ENCODE measurements around the gene ELMOD2.

The ELMOD2 gene

DNA sequence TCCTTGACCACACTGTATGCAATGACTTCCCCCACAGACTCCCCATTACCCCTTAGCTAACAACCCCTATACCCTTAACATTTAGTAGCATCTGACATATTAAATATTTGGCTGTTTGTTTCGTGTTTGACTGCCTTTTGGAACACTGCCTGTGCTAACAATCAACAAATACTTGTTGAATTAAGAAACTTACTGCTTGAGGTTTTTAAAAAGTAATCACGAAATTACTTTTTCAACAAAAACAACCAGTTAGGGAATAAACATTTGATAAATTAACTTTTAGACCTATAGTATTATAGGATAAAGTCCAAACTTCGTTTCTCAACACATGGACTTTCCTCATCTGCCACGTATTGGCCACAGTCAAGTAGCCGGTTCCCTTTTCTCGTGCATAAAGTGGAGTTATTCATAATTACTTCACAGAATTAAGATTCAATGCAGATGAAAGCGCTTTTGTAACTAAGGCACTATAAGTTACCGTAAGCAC is 555 bp upstream of the ELMOD2 start (continued):
- TF ChIP-seq, protein P1, sequence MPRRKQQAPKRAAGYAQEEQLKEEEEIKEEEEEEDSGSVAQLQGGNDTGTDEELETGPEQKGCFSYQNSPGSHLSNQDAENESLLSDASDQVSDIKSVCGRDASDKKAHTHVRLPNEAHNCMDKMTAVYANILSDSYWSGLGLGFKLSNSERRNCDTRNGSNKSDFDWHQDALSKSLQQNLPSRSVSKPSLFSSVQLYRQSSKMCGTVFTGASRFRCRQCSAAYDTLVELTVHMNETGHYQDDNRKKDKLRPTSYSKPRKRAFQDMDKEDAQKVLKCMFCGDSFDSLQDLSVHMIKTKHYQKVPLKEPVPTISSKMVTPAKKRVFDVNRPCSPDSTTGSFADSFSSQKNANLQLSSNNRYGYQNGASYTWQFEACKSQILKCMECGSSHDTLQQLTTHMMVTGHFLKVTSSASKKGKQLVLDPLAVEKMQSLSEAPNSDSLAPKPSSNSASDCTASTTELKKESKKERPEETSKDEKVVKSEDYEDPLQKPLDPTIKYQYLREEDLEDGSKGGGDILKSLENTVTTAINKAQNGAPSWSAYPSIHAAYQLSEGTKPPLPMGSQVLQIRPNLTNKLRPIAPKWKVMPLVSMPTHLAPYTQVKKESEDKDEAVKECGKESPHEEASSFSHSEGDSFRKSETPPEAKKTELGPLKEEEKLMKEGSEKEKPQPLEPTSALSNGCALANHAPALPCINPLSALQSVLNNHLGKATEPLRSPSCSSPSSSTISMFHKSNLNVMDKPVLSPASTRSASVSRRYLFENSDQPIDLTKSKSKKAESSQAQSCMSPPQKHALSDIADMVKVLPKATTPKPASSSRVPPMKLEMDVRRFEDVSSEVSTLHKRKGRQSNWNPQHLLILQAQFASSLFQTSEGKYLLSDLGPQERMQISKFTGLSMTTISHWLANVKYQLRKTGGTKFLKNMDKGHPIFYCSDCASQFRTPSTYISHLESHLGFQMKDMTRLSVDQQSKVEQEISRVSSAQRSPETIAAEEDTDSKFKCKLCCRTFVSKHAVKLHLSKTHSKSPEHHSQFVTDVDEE (CRISPR knock-in tag; IDR thresholded peaks at IDR 0.05), result no peak
- TF ChIP-seq ZNF565 (CRISPR knock-in tag; conservative IDR thresholded peaks at IDR 0.05; ENCODE audit: low read depth), result no peak

DNA sequence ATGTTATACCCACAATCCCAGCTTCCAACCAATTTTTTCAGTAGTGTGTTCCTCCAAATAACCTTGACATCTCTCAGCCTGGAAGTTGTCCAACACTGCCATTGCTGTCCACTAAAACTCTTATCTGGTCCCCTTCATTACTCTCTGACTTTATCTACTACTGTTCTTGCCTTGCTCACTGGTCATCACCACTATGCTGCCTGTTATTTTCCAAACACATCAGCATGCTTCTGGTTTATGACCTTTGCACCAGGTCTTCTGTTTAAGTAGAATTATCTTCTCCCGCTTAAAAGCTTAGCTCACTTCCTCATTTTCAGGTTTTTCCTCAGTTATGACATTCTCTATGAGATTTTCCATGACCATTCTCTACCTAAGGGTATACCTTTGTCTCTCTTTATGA is 5.5 kb downstream of the ELMOD2 start:
- ATAC-seq, result no peak

DNA sequence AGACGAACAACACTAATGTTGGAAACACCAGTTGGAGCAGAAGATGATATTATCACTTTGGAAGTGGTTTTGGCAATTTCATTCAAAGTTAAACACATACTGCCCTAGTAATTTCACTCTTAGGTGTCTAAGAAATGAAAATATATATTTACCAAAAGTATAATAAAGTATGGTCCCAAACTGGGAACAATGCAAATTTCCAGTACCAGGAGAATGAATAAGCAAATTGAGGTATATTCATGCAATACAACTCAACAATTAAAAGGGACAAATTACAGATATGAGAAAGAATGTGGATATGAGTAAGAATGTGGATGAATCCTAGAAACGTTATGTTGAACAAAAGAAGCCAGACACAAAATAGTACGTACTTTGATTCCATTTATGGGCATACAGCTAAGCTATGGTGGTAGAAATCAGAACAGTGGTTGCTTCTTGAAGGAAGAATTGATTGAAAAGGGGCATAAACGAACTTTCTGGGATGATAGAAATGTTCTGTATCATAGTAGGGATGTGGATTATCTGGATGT is 10.0 kb downstream of the ELMOD2 start:
- ATAC-seq, result no peak; the same call in 2 of the 3 replicates
- TF ChIP-seq PPARA (CRISPR knock-in tag; IDR thresholded peaks at IDR 0.05; ENCODE audit: borderline replicate concordance), result no peak
- TF ChIP-seq ZC3H10 (CRISPR knock-in tag; IDR thresholded peaks at IDR 0.05), result no peak
- no peak for TF ChIP-seq ESRRG (CRISPR knock-in tag; IDR thresholded peaks at IDR 0.05)
- no peak for TF ChIP-seq SNAI2 (CRISPR knock-in tag; IDR thresholded peaks at IDR 0.05)
- no peak for TF ChIP-seq CSDC2 (CRISPR knock-in tag; IDR thresholded peaks at IDR 0.05)
- TF ChIP-seq, protein P1 (CRISPR knock-in tag; IDR thresholded peaks at IDR 0.05), result no peak
- TF ChIP-seq, protein P2, sequence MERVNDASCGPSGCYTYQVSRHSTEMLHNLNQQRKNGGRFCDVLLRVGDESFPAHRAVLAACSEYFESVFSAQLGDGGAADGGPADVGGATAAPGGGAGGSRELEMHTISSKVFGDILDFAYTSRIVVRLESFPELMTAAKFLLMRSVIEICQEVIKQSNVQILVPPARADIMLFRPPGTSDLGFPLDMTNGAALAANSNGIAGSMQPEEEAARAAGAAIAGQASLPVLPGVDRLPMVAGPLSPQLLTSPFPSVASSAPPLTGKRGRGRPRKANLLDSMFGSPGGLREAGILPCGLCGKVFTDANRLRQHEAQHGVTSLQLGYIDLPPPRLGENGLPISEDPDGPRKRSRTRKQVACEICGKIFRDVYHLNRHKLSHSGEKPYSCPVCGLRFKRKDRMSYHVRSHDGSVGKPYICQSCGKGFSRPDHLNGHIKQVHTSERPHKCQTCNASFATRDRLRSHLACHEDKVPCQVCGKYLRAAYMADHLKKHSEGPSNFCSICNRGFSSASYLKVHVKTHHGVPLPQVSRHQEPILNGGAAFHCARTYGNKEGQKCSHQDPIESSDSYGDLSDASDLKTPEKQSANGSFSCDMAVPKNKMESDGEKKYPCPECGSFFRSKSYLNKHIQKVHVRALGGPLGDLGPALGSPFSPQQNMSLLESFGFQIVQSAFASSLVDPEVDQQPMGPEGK (CRISPR knock-in tag; IDR thresholded peaks at IDR 0.05; ENCODE audit: borderline replicate concordance), result no peak
- no peak for TF ChIP-seq GLIS3 (CRISPR knock-in tag; IDR thresholded peaks at IDR 0.05)
- TF ChIP-seq ZNF8 (CRISPR knock-in tag; IDR thresholded peaks at IDR 0.05), result no peak
- TF ChIP-seq ARNTL (CRISPR knock-in tag; IDR thresholded peaks at IDR 0.05; ENCODE audit: borderline replicate concordance, low read depth), result no peak
- no peak for TF ChIP-seq RARB (CRISPR knock-in tag; IDR thresholded peaks at IDR 0.05)
- TF ChIP-seq ZFP30 (CRISPR knock-in tag; IDR thresholded peaks at IDR 0.05), result no peak
- TF ChIP-seq ZFP3 (CRISPR knock-in tag; IDR thresholded peaks at IDR 0.05), result no peak
- no peak for TF ChIP-seq BACH2 (CRISPR knock-in tag; IDR thresholded peaks at IDR 0.05; ENCODE audit: borderline replicate concordance)
- no peak for TF ChIP-seq ISL1 (CRISPR knock-in tag; IDR thresholded peaks at IDR 0.05)
- TF ChIP-seq OSR1 (CRISPR knock-in tag; IDR thresholded peaks at IDR 0.05), result no peak
- TF ChIP-seq TCF4 (CRISPR knock-in tag; IDR thresholded peaks at IDR 0.05; ENCODE audit: borderline replicate concordance), result no peak
- TF ChIP-seq, protein P3, sequence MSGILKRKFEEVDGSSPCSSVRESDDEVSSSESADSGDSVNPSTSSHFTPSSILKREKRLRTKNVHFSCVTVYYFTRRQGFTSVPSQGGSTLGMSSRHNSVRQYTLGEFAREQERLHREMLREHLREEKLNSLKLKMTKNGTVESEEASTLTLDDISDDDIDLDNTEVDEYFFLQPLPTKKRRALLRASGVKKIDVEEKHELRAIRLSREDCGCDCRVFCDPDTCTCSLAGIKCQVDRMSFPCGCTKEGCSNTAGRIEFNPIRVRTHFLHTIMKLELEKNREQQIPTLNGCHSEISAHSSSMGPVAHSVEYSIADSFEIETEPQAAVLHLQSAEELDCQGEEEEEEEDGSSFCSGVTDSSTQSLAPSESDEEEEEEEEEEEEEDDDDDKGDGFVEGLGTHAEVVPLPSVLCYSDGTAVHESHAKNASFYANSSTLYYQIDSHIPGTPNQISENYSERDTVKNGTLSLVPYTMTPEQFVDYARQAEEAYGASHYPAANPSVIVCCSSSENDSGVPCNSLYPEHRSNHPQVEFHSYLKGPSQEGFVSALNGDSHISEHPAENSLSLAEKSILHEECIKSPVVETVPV (CRISPR knock-in tag; IDR thresholded peaks at IDR 0.05), result no peak

More for the DNA sequence above, 5.5 kb downstream of the ELMOD2 start:
- no peak for TF ChIP-seq ZC3H10 (CRISPR knock-in tag; IDR thresholded peaks at IDR 0.05)
- TF ChIP-seq ZFP3 (CRISPR knock-in tag; IDR thresholded peaks at IDR 0.05), result no peak
- TF ChIP-seq, protein P4, sequence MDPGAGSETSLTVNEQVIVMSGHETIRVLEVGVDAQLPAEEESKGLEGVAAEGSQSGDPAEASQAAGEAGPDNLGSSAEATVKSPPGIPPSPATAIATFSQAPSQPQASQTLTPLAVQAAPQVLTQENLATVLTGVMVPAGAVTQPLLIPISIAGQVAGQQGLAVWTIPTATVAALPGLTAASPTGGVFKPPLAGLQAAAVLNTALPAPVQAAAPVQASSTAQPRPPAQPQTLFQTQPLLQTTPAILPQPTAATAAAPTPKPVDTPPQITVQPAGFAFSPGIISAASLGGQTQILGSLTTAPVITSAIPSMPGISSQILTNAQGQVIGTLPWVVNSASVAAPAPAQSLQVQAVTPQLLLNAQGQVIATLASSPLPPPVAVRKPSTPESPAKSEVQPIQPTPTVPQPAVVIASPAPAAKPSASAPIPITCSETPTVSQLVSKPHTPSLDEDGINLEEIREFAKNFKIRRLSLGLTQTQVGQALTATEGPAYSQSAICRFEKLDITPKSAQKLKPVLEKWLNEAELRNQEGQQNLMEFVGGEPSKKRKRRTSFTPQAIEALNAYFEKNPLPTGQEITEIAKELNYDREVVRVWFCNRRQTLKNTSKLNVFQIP (CRISPR knock-in tag; IDR thresholded peaks at IDR 0.05; ENCODE audit: borderline replicate concordance, low read depth), result no peak
- TF ChIP-seq, protein P1 (CRISPR knock-in tag; IDR thresholded peaks at IDR 0.05), result no peak; the same call in 1 of the 2 replicates
- no peak for TF ChIP-seq ZNF565 (CRISPR knock-in tag; conservative IDR thresholded peaks at IDR 0.05; ENCODE audit: low read depth)
- TF ChIP-seq TOX (CRISPR knock-in tag; IDR thresholded peaks at IDR 0.05; ENCODE audit: borderline replicate concordance), result no peak
- no peak for TF ChIP-seq BACH2 (CRISPR knock-in tag; IDR thresholded peaks at IDR 0.05; ENCODE audit: borderline replicate concordance)
- TF ChIP-seq ZFP30 (CRISPR knock-in tag; IDR thresholded peaks at IDR 0.05), result no peak
